ENCODE measurements around the gene LPP. TPM values are rescaled to one million over a fixed set of nuclear protein-coding genes. Genes with fewer than 3 reads are reported as not detected.

Gene LPP
- total RNA-seq, 1 experiment from 2014 or later: 31.2 TPM

GRCh38 chr3:188471723-188472122, 317.8 kb downstream of the LPP start:
- DNase-seq (ENCODE audit: low spot score): no peak

GRCh38 chr3:188472336-188472735, 318.4 kb downstream of the LPP start:
- no peak for DNase-seq (ENCODE audit: low spot score)

GRCh38 chr3:188473045-188473444, 319.1 kb downstream of the LPP start:
- no peak for DNase-seq (ENCODE audit: low spot score)

GRCh38 chr3:188473591-188474288, 319.8 kb downstream of the LPP start:
- no peak for DNase-seq (ENCODE audit: low spot score)

GRCh38 chr3:188476935-188477334, 323.0 kb downstream of the LPP start:
- no peak for DNase-seq (ENCODE audit: low spot score)

GRCh38 chr3:188480011-188480410, 326.1 kb downstream of the LPP start:
- no peak for DNase-seq (ENCODE audit: low spot score)

GRCh38 chr3:188482929-188483328, 329.0 kb downstream of the LPP start:
- no peak for DNase-seq (ENCODE audit: low spot score)

GRCh38 chr3:188486126-188486525, 332.2 kb downstream of the LPP start:
- DNase-seq (ENCODE audit: low spot score): no peak

- no peak for DNase-seq (ENCODE audit: low spot score)
Measured at GRCh38 chr3:188486952-188487351, 333.0 kb downstream of the LPP start.

- DNase-seq (ENCODE audit: low spot score): no peak
Measured at GRCh38 chr3:188487652-188488051, 333.7 kb downstream of the LPP start.

- no peak for DNase-seq (ENCODE audit: low spot score)
Measured at GRCh38 chr3:188488801-188489200, 334.8 kb downstream of the LPP start.

GRCh38 chr3:188489639-188490405, 335.9 kb downstream of the LPP start:
- no peak for DNase-seq (ENCODE audit: low spot score)

GRCh38 chr3:188490416-188490815, 336.5 kb downstream of the LPP start:
- no peak for DNase-seq (ENCODE audit: low spot score)

GRCh38 chr3:188491276-188491687, 337.3 kb downstream of the LPP start:
- peak; percentile 17 for DNase-seq (ENCODE audit: low spot score)

GRCh38 chr3:188496390-188496789, 342.4 kb downstream of the LPP start:
- no peak for DNase-seq (ENCODE audit: low spot score)

- DNase-seq (ENCODE audit: low spot score): no peak
Measured at GRCh38 chr3:188497021-188497420, 343.1 kb downstream of the LPP start.

GRCh38 chr3:188503647-188504046, 349.7 kb downstream of the LPP start:
- DNase-seq (ENCODE audit: low spot score): no peak

- no peak for DNase-seq (ENCODE audit: low spot score)
Measured at GRCh38 chr3:188505151-188505550, 351.2 kb downstream of the LPP start.

GRCh38 chr3:188505911-188506310, 352.0 kb downstream of the LPP start:
- no peak for DNase-seq (ENCODE audit: low spot score)

GRCh38 chr3:188506446-188506845, 352.5 kb downstream of the LPP start:
- DNase-seq (ENCODE audit: low spot score): no peak

- DNase-seq (ENCODE audit: low spot score): peak; percentile 30
Measured at GRCh38 chr3:188507244-188507720, 353.3 kb downstream of the LPP start.

GRCh38 chr3:188508454-188508853, 354.5 kb downstream of the LPP start:
- no peak for DNase-seq (ENCODE audit: low spot score)

- no peak for DNase-seq (ENCODE audit: low spot score)
Measured at GRCh38 chr3:188509316-188509715, 355.4 kb downstream of the LPP start.

Measured in A172 (cell line).